Kidney (tissue), 14 donors: ENCODE results near the gene ANO6. TPM values are rescaled to one million over a fixed set of nuclear protein-coding genes. Genes with fewer than 3 reads are reported as not detected.

Experiments used
- DNase-seq, 5 donors: peaks; one replicate each; pipeline ENCODE4 v3.0.0-alpha.2; 2013 to 2020
- FAIRE-seq: peaks from 2 replicates; lab custom pipeline; 2012; peaks lifted over from hg19 to GRCh38; lab: Jason Lieb, UNC
- H3K27ac ChIP-seq, 2 donors: one replicate each; pipeline ENCODE4 v1.7.0; 2013; ENCODE audit warnings: low read depth in 2 of 2, low read length in 2 of 2, inconsistent platforms in 1 of 2
- H3K27me3 ChIP-seq: one replicate; pipeline ENCODE4 v1.7.1; 2013; ENCODE audit warnings: low read length, inconsistent platforms; ENCODE audit not compliant: control insufficient read depth, insufficient read depth
- H3K36me3 ChIP-seq, 3 donors: one replicate each; pipeline versions ENCODE4 v1.7.0 to v1.7.1; 2013; ENCODE audit warnings: low read length in 3 of 3, control low read depth in 1 of 3, inconsistent platforms in 1 of 3; ENCODE audit not compliant: insufficient read depth in 3 of 3, control insufficient read depth in 2 of 3
- H3K4me1 ChIP-seq, 3 donors: one replicate each; pipeline versions ENCODE4 v1.7.0 to v1.7.1; 2013; ENCODE audit warnings: low read length in 3 of 3, inconsistent platforms in 1 of 3, low read depth in 1 of 3; ENCODE audit not compliant: control insufficient read depth in 2 of 3, insufficient read depth in 2 of 3
- H3K4me3 ChIP-seq, 3 donors: one replicate each; pipeline versions ENCODE4 v1.7.0 to v1.8.1; 2013; ENCODE audit warnings: low read length in 3 of 3, control low read depth in 1 of 3, inconsistent platforms in 1 of 3
- H3K9ac ChIP-seq, 3 donors: one replicate each; pipeline versions ENCODE4 v1.7.0 to v1.7.1; 2013; ENCODE audit warnings: low read length in 3 of 3, control low read depth in 1 of 3, inconsistent platforms in 1 of 3
- H3K9me3 ChIP-seq, 3 donors: one replicate each; pipeline versions ENCODE4 v1.7.0 to v1.7.1; 2013; ENCODE audit warnings: low read length in 3 of 3, control low read depth in 1 of 3, inconsistent platforms in 1 of 3; ENCODE audit not compliant: control insufficient read depth in 2 of 3, insufficient read depth in 1 of 3
- CTCF ChIP-seq: IDR thresholded peaks from 3 replicates; pipeline ENCODE4 v1.5.1; 2012; ENCODE audit warnings: mild to moderate bottlenecking, moderate library complexity, borderline replicate concordance; ENCODE audit not compliant: insufficient read depth; ENCODE audit errors: extremely low read depth
- intact Hi-C: fragments of 100-400 bp; cut with DNase I; formaldehyde crosslinking; loops from one replicate; pipeline ENCODE4 v1.11.1; 2022
- polyA plus RNA-seq: library from polyadenylated mRNA; stranded (reverse); fragments of 350-450 nt; fragmentation: Illumina TruSeq; extraction: RNeasy Lipid Tissue Mini Kit (QIAGEN cat#74804); gene quantifications from one replicate; pipeline ENCODE4 v1.2.3, GENCODE V29; 2014; ENCODE audit warnings: low read depth, low replicate concordance; ENCODE audit not compliant: insufficient read depth
- total RNA-seq: library from RNA; stranded (reverse); fragmentation: NEBNext Ultra II Directional; extraction: Animal tissue kit (Norgen Biotek cat#: 25700); gene quantifications from one replicate; pipeline ENCODE4 v1.2.1, GENCODE V29; 2021
- donor health status: control.
- donor health status: control.
- donor health status: control.
- donor health status: control.
- donor health status: control.
- donor health status: DM: yes; HTN: yes; CAD: no.
- donor health status: Normal renal cell carcinoma (clear cell type).

Gene ANO6
- total and polyA plus RNA-seq, 2 donors from 2014 or later, result 17.2 to 46.3 TPM

DNA sequence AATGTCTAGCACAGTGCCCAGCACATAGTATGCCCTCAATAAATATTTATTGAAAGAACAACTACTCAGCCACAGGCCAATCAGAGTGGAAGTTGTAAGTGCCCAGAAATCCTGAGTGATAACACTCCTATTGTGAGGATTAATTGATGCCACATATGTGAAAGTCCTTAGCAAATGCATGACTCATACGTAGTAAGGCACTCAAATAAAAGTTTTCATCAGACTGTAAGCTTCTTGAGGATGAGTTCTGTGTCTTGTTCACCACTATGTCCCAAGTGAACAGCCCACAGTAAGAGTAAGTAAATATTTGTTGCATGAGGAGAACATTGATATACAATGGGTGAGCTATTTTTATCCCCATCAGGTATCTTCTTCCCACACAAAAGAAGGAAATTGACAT is 24.7 kb upstream of the ANO6 start:
- Histone ChIP-seq H3K4me3 (no peak overlapping the region), H3K4me1 (no peaks in the 10 kb centered on the region), H3K9ac (no peak overlapping the region), H3K36me3 (no peaks in the 10 kb centered on the region), H3K27me3 (no peaks in the 10 kb centered on the region), H3K27ac (no peak overlapping the region), H3K9me3 (no peaks in the 10 kb centered on the region)
- TF ChIP-seq CTCF, result no peak
- intact Hi-C loops, result no loop called here
- FAIRE-seq (no peak), DNase-seq (no peak)

GRCh38 chr12:45192707-45193106 is 23.2 kb upstream of the ANO6 start:
- FAIRE-seq, result no peak
- Histone ChIP-seq H3K9ac (no peak overlapping the region), H3K36me3 (no peaks in the 10 kb centered on the region)

DNA sequence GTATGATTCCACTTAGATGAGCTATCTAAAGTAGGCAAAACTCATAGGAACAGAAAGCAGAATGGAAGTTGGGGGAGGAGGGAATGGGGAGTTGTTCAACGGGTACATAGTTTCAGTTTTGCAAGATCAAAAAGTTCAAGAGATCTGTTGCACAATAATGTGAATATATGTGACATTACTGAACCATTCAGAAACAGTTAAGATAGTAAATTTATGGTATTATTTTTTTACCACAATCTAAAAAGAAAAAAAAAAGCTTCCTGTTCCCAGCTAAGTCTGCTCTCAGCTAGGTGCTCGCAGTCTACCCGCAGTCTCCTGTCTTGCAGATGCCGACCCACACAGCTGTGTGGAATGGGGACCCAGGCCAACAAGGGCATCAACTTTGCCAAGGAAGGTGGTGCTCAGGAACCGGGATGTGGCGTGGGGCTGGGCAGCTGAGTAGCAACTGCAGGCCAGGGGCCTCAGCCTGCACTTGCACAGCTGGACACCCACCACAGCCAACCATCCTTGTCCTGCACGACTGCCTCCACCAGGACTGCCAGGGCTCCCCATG is 15.3 kb upstream of the ANO6 start:
- no peak for TF ChIP-seq CTCF
- no peak overlapping the region for H3K27ac ChIP-seq
- no peak for FAIRE-seq
- H3K4me1 ChIP-seq, result peaks cover 0 to 4% (median 0%) of the 10 kb centered on the region in 3 donors
- no peaks in the 10 kb centered on the region for H3K27me3 ChIP-seq
- no peaks in the 10 kb centered on the region for H3K36me3 ChIP-seq
- no peaks in the 10 kb centered on the region for H3K9me3 ChIP-seq
- H3K4me3 ChIP-seq, result no peak overlapping the region
- intact Hi-C loops, result no loop called here
- DNase-seq, result no peak
- no peak overlapping the region for H3K9ac ChIP-seq

More at GRCh38 chr12:45192707-45193106, 23.2 kb upstream of the ANO6 start:
- Histone ChIP-seq H3K27me3 (no peaks in the 10 kb centered on the region), H3K4me3 (no peak overlapping the region), H3K9me3 (no peaks in the 10 kb centered on the region), H3K4me1 (no peaks in the 10 kb centered on the region), H3K27ac (no peak overlapping the region)
- no peak for TF ChIP-seq CTCF
- DNase-seq, result no peak
- intact Hi-C loops, result no loop called here

DNA sequence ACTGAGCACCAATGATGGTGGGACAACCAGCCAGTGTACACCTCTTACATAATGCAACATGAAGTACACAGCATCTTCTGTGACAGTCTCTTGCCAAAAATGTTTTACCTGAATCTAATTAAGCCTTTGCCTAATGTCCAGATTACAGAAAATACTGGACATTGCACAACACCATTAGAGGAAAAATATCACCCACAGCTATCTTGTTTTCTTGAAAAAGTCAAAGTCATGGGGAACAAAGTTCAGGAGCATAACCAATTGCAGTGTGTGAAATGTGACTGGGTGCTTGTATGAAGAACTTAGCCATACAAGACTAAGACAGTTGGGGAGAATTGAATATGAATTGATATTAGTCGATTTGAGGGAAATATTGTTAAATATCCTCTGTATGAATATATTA is 12.1 kb upstream of the ANO6 start:
- DNase-seq (no peak), FAIRE-seq (no peak)
- Histone ChIP-seq H3K4me1 (peaks cover 0 to 4% (median 0%) of the 10 kb centered on the region in 3 donors), H3K9ac (no peak overlapping the region), H3K27ac (no peak overlapping the region), H3K27me3 (no peaks in the 10 kb centered on the region), H3K36me3 (no peaks in the 10 kb centered on the region), H3K9me3 (no peaks in the 10 kb centered on the region), H3K4me3 (no peak overlapping the region)
- TF ChIP-seq CTCF, result no peak
- intact Hi-C loops, result no loop called here
